Liver (tissue), 9 donors: ENCODE results near the gene GJC1. TPM values are rescaled to one million over a fixed set of nuclear protein-coding genes. Genes with fewer than 3 reads are reported as not detected.

Experiments used
- DNase-seq: peaks from one replicate; pipeline ENCODE4 v3.0.0-alpha.2; 2017; ENCODE audit warnings: low spot score
- H3K27ac ChIP-seq, 2 donors: one replicate each; pipeline ENCODE4 v1.7.0; 2013; ENCODE audit warnings: inconsistent platforms in 2 of 2, low read length in 2 of 2, control low read depth in 1 of 2, low read depth in 1 of 2, mild to moderate bottlenecking in 1 of 2
- H3K27me3 ChIP-seq, 4 donors: one replicate each; pipeline versions ENCODE4 v1.6.1 to v1.7.0; 2013; ENCODE audit warnings: low read length in 3 of 4, inconsistent platforms in 1 of 4, mild to moderate bottlenecking in 1 of 4, moderate library complexity in 1 of 4; ENCODE audit not compliant: control insufficient read depth in 4 of 4, insufficient read depth in 4 of 4
- H3K36me3 ChIP-seq, 4 donors: one replicate each; pipeline versions ENCODE4 v1.6.1 to v1.7.0; 2013; ENCODE audit warnings: low read length in 3 of 4, mild to moderate bottlenecking in 3 of 4, low read depth in 1 of 4, moderate library complexity in 1 of 4; ENCODE audit not compliant: control insufficient read depth in 4 of 4, insufficient read depth in 3 of 4
- H3K4me1 ChIP-seq, 4 donors: one replicate each; pipeline versions ENCODE4 v1.6.1 to v1.7.0; 2013; ENCODE audit warnings: low read length in 3 of 4, mild to moderate bottlenecking in 3 of 4, moderate library complexity in 1 of 4; ENCODE audit not compliant: control insufficient read depth in 4 of 4, insufficient read depth in 4 of 4
- H3K4me3 ChIP-seq, 3 donors: one replicate each; pipeline versions ENCODE4 v1.6.1 to v1.7.0; 2013; ENCODE audit warnings: low read length in 3 of 3, control low read depth in 1 of 3, low read depth in 1 of 3, mild to moderate bottlenecking in 1 of 3
- H3K9ac ChIP-seq, 2 donors: one replicate each; pipeline ENCODE4 v1.7.0; 2013; ENCODE audit warnings: low read length in 2 of 2, mild to moderate bottlenecking in 2 of 2, moderate library complexity in 2 of 2, control low read depth in 1 of 2, low read depth in 1 of 2
- H3K9me3 ChIP-seq, 4 donors: one replicate each; pipeline versions ENCODE4 v1.6.1 to v1.7.0; 2013; ENCODE audit warnings: low read length in 3 of 4; ENCODE audit not compliant: control insufficient read depth in 4 of 4
- EGR1 ChIP-seq, 2 donors: IDR thresholded peaks; 2 replicates each; pipeline ENCODE4 v1.6.1; 2016 to 2018; ENCODE audit warnings: antibody characterized with exemption in 2 of 2, low read depth in 2 of 2
- FOXA1 ChIP-seq: IDR thresholded peaks from 2 replicates; pipeline ENCODE4 v1.6.1; 2016; ENCODE audit warnings: antibody characterized with exemption
- FOXA2 ChIP-seq: IDR thresholded peaks from 2 replicates; pipeline ENCODE4 v1.6.1; 2016; ENCODE audit warnings: antibody characterized with exemption
- GABPA ChIP-seq, 2 donors: IDR thresholded peaks in 1 of 2; conservative IDR thresholded peaks in 1 of 2; 2 replicates each; pipeline ENCODE4 v1.6.1; 2016; ENCODE audit warnings: antibody characterized with exemption in 2 of 2, mild to moderate bottlenecking in 1 of 2, moderate library complexity in 1 of 2
- HNF4A ChIP-seq, 2 donors: conservative IDR thresholded peaks; 2 replicates each; pipeline ENCODE4 v1.6.1; 2016; ENCODE audit warnings: antibody characterized with exemption in 2 of 2, mild to moderate bottlenecking in 2 of 2
- HNF4G ChIP-seq: IDR thresholded peaks from 2 replicates; pipeline ENCODE4 v1.6.1; 2016; ENCODE audit warnings: antibody characterized with exemption
- JUND ChIP-seq, 2 donors: IDR thresholded peaks; 2 replicates each; pipeline ENCODE4 v1.6.1; 2016; ENCODE audit warnings: antibody characterized with exemption in 2 of 2
- NR2F2 ChIP-seq: IDR thresholded peaks from 2 replicates; pipeline ENCODE4 v1.6.1; 2016; ENCODE audit warnings: antibody characterized with exemption
- RAD21 ChIP-seq, 2 donors: IDR thresholded peaks; 2 replicates each; pipeline ENCODE4 v1.6.1; 2016; ENCODE audit warnings: antibody characterized with exemption in 2 of 2, mild to moderate bottlenecking in 2 of 2
- RXRA ChIP-seq, 2 donors: IDR thresholded peaks; 2 replicates each; pipeline ENCODE4 v1.6.1; 2017 to 2018; ENCODE audit warnings: antibody characterized with exemption in 2 of 2, mild to moderate bottlenecking in 1 of 2
- SP1 ChIP-seq: IDR thresholded peaks from 2 replicates; pipeline ENCODE4 v1.6.1; 2018; ENCODE audit warnings: antibody characterized with exemption, mild to moderate bottlenecking
- TAF1 ChIP-seq: conservative IDR thresholded peaks from 2 replicates; pipeline ENCODE4 v1.6.1; 2016; ENCODE audit warnings: antibody characterized with exemption, mild to moderate bottlenecking
- YY1 ChIP-seq: IDR thresholded peaks from 2 replicates; pipeline ENCODE4 v1.6.1; 2016; ENCODE audit warnings: antibody characterized with exemption, mild to moderate bottlenecking
- WGBS: extraction: QIAGEN DNeasy Blood & Tissue Kit; methylation state at CpG from one replicate; pipeline ENCODE4 v1.1.7; 2013; 5-methylcytosine and 5-hydroxymethylcytosine counted together
- polyA plus RNA-seq, 2 donors: library from polyadenylated mRNA; stranded (reverse) in 1 of 2; unstranded in 1 of 2; fragments of 200-250 nt in 1 of 2; fragments of >200 nt in 1 of 2; fragmentation: Nextera tagmentation in 1 of 2; extraction: Ambion mirVana in 1 of 2; gene quantifications; one replicate each; pipeline versions ENCODE4 v1.2.1 to v1.2.3, GENCODE V29; 2013 to 2015
- total RNA-seq, 2 donors: library from RNA; depleted of rRNA; stranded (reverse); fragments of >200 nt; gene quantifications; one replicate each; pipeline ENCODE4 v1.2.3, GENCODE V29; 2014
- TF ChIP-seq, protein P1 (sequence below): IDR thresholded peaks from 2 replicates; pipeline ENCODE4 v1.6.1; 2016; ENCODE audit warnings: antibody characterized with exemption
- TF ChIP-seq, protein P2 (sequence below): IDR thresholded peaks from 2 replicates; pipeline ENCODE4 v1.6.1; 2016; ENCODE audit warnings: antibody characterized with exemption
- TF ChIP-seq, protein P3 (sequence below): IDR thresholded peaks from 2 replicates; pipeline ENCODE4 v1.6.1; 2016; ENCODE audit warnings: antibody characterized with exemption
- TF ChIP-seq, protein P4 (sequence below): fragments of 150-350 bp; IDR thresholded peaks from 2 replicates; pipeline ENCODE4 v1.5.1; 2017; ENCODE audit warnings: improper control_type of control experiment, low read depth, low read length; ENCODE audit not compliant: missing input control
- TF ChIP-seq, protein P5 (sequence below): IDR thresholded peaks from 2 replicates; pipeline ENCODE4 v1.6.1; 2016; ENCODE audit warnings: antibody characterized with exemption, mild to moderate bottlenecking
- donor health status: healthy.
- donor health status: healthy.
- donor health status: healthy.
- donor health status: healthy.
- donor health status: healthy.

Gene GJC1
- total and polyA plus RNA-seq, 4 donors: 0.17 to 1.4 (median 0.77) TPM

DNA sequence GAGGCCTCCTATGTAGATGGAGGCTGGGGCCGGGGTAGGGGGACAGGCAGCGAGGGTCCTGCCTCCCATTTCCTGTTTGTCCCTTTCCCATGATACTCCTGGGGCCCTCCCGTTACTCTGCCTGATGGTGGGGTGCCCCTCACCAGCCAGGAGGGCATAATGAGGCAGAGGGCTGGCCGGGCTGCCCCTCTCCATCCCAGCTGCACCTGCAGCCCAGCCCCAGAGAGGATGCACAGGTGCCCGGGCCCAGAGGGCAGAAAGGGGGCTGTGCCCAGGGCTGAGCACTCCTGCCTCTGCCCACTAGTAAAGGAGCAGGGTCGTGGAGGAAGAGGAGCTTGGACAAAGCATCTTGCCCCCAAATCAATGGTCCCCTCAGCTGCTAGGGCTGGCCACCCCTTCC is 60.9 kb downstream of the GJC1 start:
- Histone ChIP-seq H3K4me3 (no peak overlapping the region), H3K36me3 (no peaks in the 10 kb centered on the region), H3K4me1 (no peaks in the 10 kb centered on the region), H3K27me3 (peaks cover 0 to 3% (median 0%) of the 10 kb centered on the region in 4 donors), H3K27ac (no peak overlapping the region), H3K9me3 (no peaks in the 10 kb centered on the region), H3K9ac (no peak overlapping the region)
- 70% methylated on average over 6 of the region's 6 CpGs for WGBS
- TF ChIP-seq SP1 (no peak), RXRA (IDR thresholded peaks at IDR 0.05) (no peak), YY1 (no peak), FOXA1 (no peak), GABPA (IDR thresholded peaks at IDR 0.05 in 1 of 2, conservative IDR thresholded peaks at IDR 0.05 in 1 of 2) (no peak), HNF4A (conservative IDR thresholded peaks at IDR 0.05) (no peak), EGR1 (IDR thresholded peaks at IDR 0.05; ENCODE audit: low read depth in 2 of 2) (no peak), NR2F2 (no peak), RAD21 (IDR thresholded peaks at IDR 0.05) (no peak), HNF4G (no peak)
- TF ChIP-seq, protein P1, sequence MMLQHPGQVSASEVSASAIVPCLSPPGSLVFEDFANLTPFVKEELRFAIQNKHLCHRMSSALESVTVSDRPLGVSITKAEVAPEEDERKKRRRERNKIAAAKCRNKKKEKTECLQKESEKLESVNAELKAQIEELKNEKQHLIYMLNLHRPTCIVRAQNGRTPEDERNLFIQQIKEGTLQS: no peak
- no peak for DNase-seq

DNA sequence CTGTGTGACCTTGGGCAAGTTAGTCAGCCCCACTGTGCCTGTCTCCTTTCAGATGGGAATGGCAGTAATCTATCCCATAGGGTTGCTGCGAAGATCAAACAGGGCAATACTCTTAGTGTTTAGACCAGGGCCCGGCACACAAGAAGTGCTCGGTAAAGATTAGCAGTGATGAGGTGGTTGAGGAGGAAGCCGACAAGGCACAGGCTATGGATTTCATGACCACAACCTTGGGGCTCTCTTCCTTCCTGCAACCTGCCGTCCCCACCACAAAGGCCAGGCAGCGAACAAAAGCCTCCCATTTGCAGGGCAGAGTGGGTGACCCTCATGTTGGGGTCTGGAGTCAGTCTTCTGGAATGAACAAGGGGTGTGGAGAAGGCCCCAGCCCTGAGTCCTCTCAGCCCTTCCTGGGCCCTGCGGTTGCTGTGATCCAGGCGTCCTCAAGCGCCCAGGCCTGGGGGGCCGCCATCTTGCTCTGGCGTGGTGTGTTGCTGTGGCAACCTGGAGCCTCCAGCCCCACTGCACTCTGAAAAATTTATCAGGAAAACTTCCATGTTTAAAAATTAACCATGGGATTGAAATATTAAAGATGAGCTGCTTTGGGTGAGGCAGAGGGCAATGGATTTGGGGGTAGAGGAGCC is 61.5 kb downstream of the GJC1 start:
- H3K9me3 ChIP-seq: no peaks in the 10 kb centered on the region
- DNase-seq: no peak

More for the DNA sequence above, 61.5 kb downstream of the GJC1 start:
- Histone ChIP-seq H3K27me3 (no peaks in the 10 kb centered on the region), H3K4me3 (no peak overlapping the region), H3K36me3 (no peaks in the 10 kb centered on the region), H3K9ac (no peak overlapping the region), H3K4me1 (no peaks in the 10 kb centered on the region), H3K27ac (no peak overlapping the region)
- TF ChIP-seq, protein P2, sequence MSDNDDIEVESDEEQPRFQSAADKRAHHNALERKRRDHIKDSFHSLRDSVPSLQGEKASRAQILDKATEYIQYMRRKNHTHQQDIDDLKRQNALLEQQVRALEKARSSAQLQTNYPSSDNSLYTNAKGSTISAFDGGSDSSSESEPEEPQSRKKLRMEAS: no peak
- TF ChIP-seq RAD21 (IDR thresholded peaks at IDR 0.05): no peak
- TF ChIP-seq EGR1 (IDR thresholded peaks at IDR 0.05; ENCODE audit: low read depth in 2 of 2): no peak
- TF ChIP-seq FOXA1: no peak
- TF ChIP-seq, protein P1: no peak
- no peak for TF ChIP-seq HNF4G
- no peak for TF ChIP-seq HNF4A (conservative IDR thresholded peaks at IDR 0.05)
- TF ChIP-seq SP1: no peak
- TF ChIP-seq, protein P3, sequence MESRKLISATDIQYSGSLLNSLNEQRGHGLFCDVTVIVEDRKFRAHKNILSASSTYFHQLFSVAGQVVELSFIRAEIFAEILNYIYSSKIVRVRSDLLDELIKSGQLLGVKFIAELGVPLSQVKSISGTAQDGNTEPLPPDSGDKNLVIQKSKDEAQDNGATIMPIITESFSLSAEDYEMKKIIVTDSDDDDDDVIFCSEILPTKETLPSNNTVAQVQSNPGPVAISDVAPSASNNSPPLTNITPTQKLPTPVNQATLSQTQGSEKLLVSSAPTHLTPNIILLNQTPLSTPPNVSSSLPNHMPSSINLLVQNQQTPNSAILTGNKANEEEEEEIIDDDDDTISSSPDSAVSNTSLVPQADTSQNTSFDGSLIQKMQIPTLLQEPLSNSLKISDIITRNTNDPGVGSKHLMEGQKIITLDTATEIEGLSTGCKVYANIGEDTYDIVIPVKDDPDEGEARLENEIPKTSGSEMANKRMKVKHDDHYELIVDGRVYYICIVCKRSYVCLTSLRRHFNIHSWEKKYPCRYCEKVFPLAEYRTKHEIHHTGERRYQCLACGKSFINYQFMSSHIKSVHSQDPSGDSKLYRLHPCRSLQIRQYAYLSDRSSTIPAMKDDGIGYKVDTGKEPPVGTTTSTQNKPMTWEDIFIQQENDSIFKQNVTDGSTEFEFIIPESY: no peak
- TF ChIP-seq FOXA2: no peak
- TF ChIP-seq YY1: no peak
- no peak for TF ChIP-seq NR2F2
- no peak for TF ChIP-seq RXRA (IDR thresholded peaks at IDR 0.05)
- TF ChIP-seq, protein P4, sequence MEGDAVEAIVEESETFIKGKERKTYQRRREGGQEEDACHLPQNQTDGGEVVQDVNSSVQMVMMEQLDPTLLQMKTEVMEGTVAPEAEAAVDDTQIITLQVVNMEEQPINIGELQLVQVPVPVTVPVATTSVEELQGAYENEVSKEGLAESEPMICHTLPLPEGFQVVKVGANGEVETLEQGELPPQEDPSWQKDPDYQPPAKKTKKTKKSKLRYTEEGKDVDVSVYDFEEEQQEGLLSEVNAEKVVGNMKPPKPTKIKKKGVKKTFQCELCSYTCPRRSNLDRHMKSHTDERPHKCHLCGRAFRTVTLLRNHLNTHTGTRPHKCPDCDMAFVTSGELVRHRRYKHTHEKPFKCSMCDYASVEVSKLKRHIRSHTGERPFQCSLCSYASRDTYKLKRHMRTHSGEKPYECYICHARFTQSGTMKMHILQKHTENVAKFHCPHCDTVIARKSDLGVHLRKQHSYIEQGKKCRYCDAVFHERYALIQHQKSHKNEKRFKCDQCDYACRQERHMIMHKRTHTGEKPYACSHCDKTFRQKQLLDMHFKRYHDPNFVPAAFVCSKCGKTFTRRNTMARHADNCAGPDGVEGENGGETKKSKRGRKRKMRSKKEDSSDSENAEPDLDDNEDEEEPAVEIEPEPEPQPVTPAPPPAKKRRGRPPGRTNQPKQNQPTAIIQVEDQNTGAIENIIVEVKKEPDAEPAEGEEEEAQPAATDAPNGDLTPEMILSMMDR: no peak
- no peak for TF ChIP-seq GABPA (IDR thresholded peaks at IDR 0.05 in 1 of 2, conservative IDR thresholded peaks at IDR 0.05 in 1 of 2)
- TF ChIP-seq JUND (IDR thresholded peaks at IDR 0.05): no peak
- TF ChIP-seq, protein P5, sequence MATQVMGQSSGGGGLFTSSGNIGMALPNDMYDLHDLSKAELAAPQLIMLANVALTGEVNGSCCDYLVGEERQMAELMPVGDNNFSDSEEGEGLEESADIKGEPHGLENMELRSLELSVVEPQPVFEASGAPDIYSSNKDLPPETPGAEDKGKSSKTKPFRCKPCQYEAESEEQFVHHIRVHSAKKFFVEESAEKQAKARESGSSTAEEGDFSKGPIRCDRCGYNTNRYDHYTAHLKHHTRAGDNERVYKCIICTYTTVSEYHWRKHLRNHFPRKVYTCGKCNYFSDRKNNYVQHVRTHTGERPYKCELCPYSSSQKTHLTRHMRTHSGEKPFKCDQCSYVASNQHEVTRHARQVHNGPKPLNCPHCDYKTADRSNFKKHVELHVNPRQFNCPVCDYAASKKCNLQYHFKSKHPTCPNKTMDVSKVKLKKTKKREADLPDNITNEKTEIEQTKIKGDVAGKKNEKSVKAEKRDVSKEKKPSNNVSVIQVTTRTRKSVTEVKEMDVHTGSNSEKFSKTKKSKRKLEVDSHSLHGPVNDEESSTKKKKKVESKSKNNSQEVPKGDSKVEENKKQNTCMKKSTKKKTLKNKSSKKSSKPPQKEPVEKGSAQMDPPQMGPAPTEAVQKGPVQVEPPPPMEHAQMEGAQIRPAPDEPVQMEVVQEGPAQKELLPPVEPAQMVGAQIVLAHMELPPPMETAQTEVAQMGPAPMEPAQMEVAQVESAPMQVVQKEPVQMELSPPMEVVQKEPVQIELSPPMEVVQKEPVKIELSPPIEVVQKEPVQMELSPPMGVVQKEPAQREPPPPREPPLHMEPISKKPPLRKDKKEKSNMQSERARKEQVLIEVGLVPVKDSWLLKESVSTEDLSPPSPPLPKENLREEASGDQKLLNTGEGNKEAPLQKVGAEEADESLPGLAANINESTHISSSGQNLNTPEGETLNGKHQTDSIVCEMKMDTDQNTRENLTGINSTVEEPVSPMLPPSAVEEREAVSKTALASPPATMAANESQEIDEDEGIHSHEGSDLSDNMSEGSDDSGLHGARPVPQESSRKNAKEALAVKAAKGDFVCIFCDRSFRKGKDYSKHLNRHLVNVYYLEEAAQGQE: no peak
- no peak for TF ChIP-seq TAF1
- 79% methylated on average over 11 of the region's 11 CpGs for WGBS
